Measurements from ENCODE around the gene SOX8.
A peak's percentile ranks its signal among the peaks of the same experiment; 100 is the strongest.

The SOX8 gene

GRCh38 chr16:938136-938535 is 43.4 kb upstream of the SOX8 start:
- POLR2A ChIA-PET, result no interaction called here
- 100% methylated on average over 9 of the region's 18 CpGs for WGBS (ENCODE audit: insufficient coverage)
- Histone ChIP-seq H3K9me3 (ENCODE audit: control extremely low read depth in 1 of 5, control insufficient read depth in 4 of 5, insufficient read depth in 2 of 5, low read depth in 1 of 5, low read length in 4 of 5) (peaks cover 4 to 38% (median 16%) of the 10 kb centered on the region in 5 experiments), H3K27ac (ENCODE audit: insufficient read depth in 1 of 2, low read depth in 1 of 2, low read length in 2 of 2, poor library complexity in 1 of 2, severe bottlenecking in 2 of 2) (no peak overlapping the region), H3K4me1 (ENCODE audit: control extremely low read depth in 1 of 4, control insufficient read depth in 4 of 4, insufficient read depth in 4 of 4, low read length in 3 of 4) (no peaks in the 10 kb centered on the region), H3K36me3 (ENCODE audit: control insufficient read depth in 4 of 4, insufficient read depth in 4 of 4, low read length in 3 of 4) (peaks cover 0 to 44% (median 9%) of the 10 kb centered on the region in 4 experiments), H3K4me3 (ENCODE audit: control insufficient read depth in 1 of 7, extremely low read depth in 1 of 7, insufficient read depth in 4 of 7, low read depth in 2 of 7, low read length in 6 of 7) (no peak overlapping the region), H3K27me3 (replicated peaks in 2 of 5; ENCODE audit: control insufficient read depth in 4 of 5, insufficient read depth in 5 of 5, low read length in 4 of 5) (no peaks in the 10 kb centered on the region)
- DNase-seq, result no peak
- CTCF ChIA-PET, result interaction anchor here (0.7 kb wide), 1 partner anchor 440 kb away, joined by 3 read pairs; no protein-coding TSS in a partner anchor

- Histone ChIP-seq H3K27me3 (replicated peaks in 2 of 5; ENCODE audit: control insufficient read depth in 4 of 5, insufficient read depth in 5 of 5, low read length in 4 of 5) (no peaks in the 10 kb centered on the region), H3K4me1 (ENCODE audit: control extremely low read depth in 1 of 4, control insufficient read depth in 4 of 4, insufficient read depth in 4 of 4, low read length in 3 of 4) (no peaks in the 10 kb centered on the region), H3K4me3 (ENCODE audit: control insufficient read depth in 1 of 7, extremely low read depth in 1 of 7, insufficient read depth in 4 of 7, low read depth in 2 of 7, low read length in 6 of 7) (no peak overlapping the region), H3K36me3 (ENCODE audit: control insufficient read depth in 4 of 4, insufficient read depth in 4 of 4, low read length in 3 of 4) (peaks cover 0 to 40% (median 4%) of the 10 kb centered on the region in 4 experiments), H3K27ac (ENCODE audit: insufficient read depth in 1 of 2, low read depth in 1 of 2, low read length in 2 of 2, poor library complexity in 1 of 2, severe bottlenecking in 2 of 2) (no peak overlapping the region), H3K9me3 (ENCODE audit: control extremely low read depth in 1 of 5, control insufficient read depth in 4 of 5, insufficient read depth in 2 of 5, low read depth in 1 of 5, low read length in 4 of 5) (peaks cover 4 to 42% (median 19%) of the 10 kb centered on the region in 5 experiments)
- POLR2A ChIA-PET, result no interaction called here
- 99% methylated on average over 7 of the region's 9 CpGs for WGBS (ENCODE audit: insufficient coverage)
- DNase-seq, result no peak
- CTCF ChIA-PET, result no interaction called here
Observed at GRCh38 chr16:938752-939151, 42.8 kb upstream of the SOX8 start.

- Histone ChIP-seq H3K4me3 (ENCODE audit: control insufficient read depth in 1 of 7, extremely low read depth in 1 of 7, insufficient read depth in 4 of 7, low read depth in 2 of 7, low read length in 6 of 7) (no peak overlapping the region), H3K27me3 (replicated peaks in 2 of 5; ENCODE audit: control insufficient read depth in 4 of 5, insufficient read depth in 5 of 5, low read length in 4 of 5) (no peaks in the 10 kb centered on the region), H3K9me3 (ENCODE audit: control extremely low read depth in 1 of 5, control insufficient read depth in 4 of 5, insufficient read depth in 2 of 5, low read depth in 1 of 5, low read length in 4 of 5) (peaks cover 4 to 48% (median 24%) of the 10 kb centered on the region in 5 experiments), H3K4me1 (ENCODE audit: control extremely low read depth in 1 of 4, control insufficient read depth in 4 of 4, insufficient read depth in 4 of 4, low read length in 3 of 4) (no peaks in the 10 kb centered on the region), H3K36me3 (ENCODE audit: control insufficient read depth in 4 of 4, insufficient read depth in 4 of 4, low read length in 3 of 4) (peaks cover 3 to 43% (median 5%) of the 10 kb centered on the region in 4 experiments), H3K27ac (ENCODE audit: insufficient read depth in 1 of 2, low read depth in 1 of 2, low read length in 2 of 2, poor library complexity in 1 of 2, severe bottlenecking in 2 of 2) (no peak overlapping the region)
- no peak for DNase-seq
- WGBS (ENCODE audit: insufficient coverage), result 98% methylated on average over 27 of the region's 27 CpGs
- POLR2A ChIA-PET, result no interaction called here
- CTCF ChIA-PET, result no interaction called here
Observed at GRCh38 chr16:939311-939710, 42.3 kb upstream of the SOX8 start.

GRCh38 chr16:939941-940340 is 41.6 kb upstream of the SOX8 start:
- DNase-seq, result no peak
- no peak overlapping the region for H3K27ac ChIP-seq (ENCODE audit: insufficient read depth in 1 of 2, low read depth in 1 of 2, low read length in 2 of 2, poor library complexity in 1 of 2, severe bottlenecking in 2 of 2)
- POLR2A ChIA-PET, result no interaction called here
- WGBS (ENCODE audit: insufficient coverage), result 96% methylated on average over 15 of the region's 17 CpGs
- CTCF ChIA-PET, result no interaction called here
- H3K4me1 ChIP-seq (ENCODE audit: control extremely low read depth in 1 of 4, control insufficient read depth in 4 of 4, insufficient read depth in 4 of 4, low read length in 3 of 4), result no peaks in the 10 kb centered on the region
- peaks cover 3 to 48% (median 5%) of the 10 kb centered on the region in 4 experiments for H3K36me3 ChIP-seq (ENCODE audit: control insufficient read depth in 4 of 4, insufficient read depth in 4 of 4, low read length in 3 of 4)
- H3K4me3 ChIP-seq (ENCODE audit: control insufficient read depth in 1 of 7, extremely low read depth in 1 of 7, insufficient read depth in 4 of 7, low read depth in 2 of 7, low read length in 6 of 7), result peak overlapping the region in 1 of 7 experiments; percentile 25
- no peaks in the 10 kb centered on the region for H3K27me3 ChIP-seq (replicated peaks in 2 of 5; ENCODE audit: control insufficient read depth in 4 of 5, insufficient read depth in 5 of 5, low read length in 4 of 5)
- peaks cover 4 to 51% (median 30%) of the 10 kb centered on the region in 5 experiments for H3K9me3 ChIP-seq (ENCODE audit: control extremely low read depth in 1 of 5, control insufficient read depth in 4 of 5, insufficient read depth in 2 of 5, low read depth in 1 of 5, low read length in 4 of 5)

GRCh38 chr16:942436-943060 is 39.0 kb upstream of the SOX8 start:
- WGBS (ENCODE audit: insufficient coverage), result 97% methylated on average over 3 of the region's 4 CpGs
- ChIA-PET CTCF (no interaction called here), POLR2A (interaction anchor here (0.6 kb wide), 1 partner anchor 17 kb away, joined by 3 read pairs; no protein-coding TSS in a partner anchor)
- H3K4me1 ChIP-seq (ENCODE audit: control extremely low read depth in 1 of 4, control insufficient read depth in 4 of 4, insufficient read depth in 4 of 4, low read length in 3 of 4), result no peaks in the 10 kb centered on the region
- H3K27me3 ChIP-seq (replicated peaks in 2 of 5; ENCODE audit: control insufficient read depth in 4 of 5, insufficient read depth in 5 of 5, low read length in 4 of 5), result no peaks in the 10 kb centered on the region
- DNase-seq, result no peak
- no peak overlapping the region for H3K27ac ChIP-seq (ENCODE audit: insufficient read depth in 1 of 2, low read depth in 1 of 2, low read length in 2 of 2, poor library complexity in 1 of 2, severe bottlenecking in 2 of 2)
- H3K9me3 ChIP-seq (ENCODE audit: control extremely low read depth in 1 of 5, control insufficient read depth in 4 of 5, insufficient read depth in 2 of 5, low read depth in 1 of 5, low read length in 4 of 5), result peaks cover 5 to 77% (median 33%) of the 10 kb centered on the region in 5 experiments
- H3K4me3 ChIP-seq (ENCODE audit: control insufficient read depth in 1 of 7, extremely low read depth in 1 of 7, insufficient read depth in 4 of 7, low read depth in 2 of 7, low read length in 6 of 7), result no peak overlapping the region
- peaks cover 10 to 68% (median 22%) of the 10 kb centered on the region in 4 experiments for H3K36me3 ChIP-seq (ENCODE audit: control insufficient read depth in 4 of 4, insufficient read depth in 4 of 4, low read length in 3 of 4)

- no peak for DNase-seq
- H3K27ac ChIP-seq (ENCODE audit: insufficient read depth in 1 of 2, low read depth in 1 of 2, low read length in 2 of 2, poor library complexity in 1 of 2, severe bottlenecking in 2 of 2), result no peak overlapping the region
- 96% methylated on average over 3 of the region's 5 CpGs for WGBS (ENCODE audit: insufficient coverage)
- H3K27me3 ChIP-seq (replicated peaks in 2 of 5; ENCODE audit: control insufficient read depth in 4 of 5, insufficient read depth in 5 of 5, low read length in 4 of 5), result no peaks in the 10 kb centered on the region
- ChIA-PET POLR2A (no interaction called here), CTCF (no interaction called here)
- H3K4me3 ChIP-seq (ENCODE audit: control insufficient read depth in 1 of 7, extremely low read depth in 1 of 7, insufficient read depth in 4 of 7, low read depth in 2 of 7, low read length in 6 of 7), result no peak overlapping the region
- H3K4me1 ChIP-seq (ENCODE audit: control extremely low read depth in 1 of 4, control insufficient read depth in 4 of 4, insufficient read depth in 4 of 4, low read length in 3 of 4), result no peaks in the 10 kb centered on the region
- H3K9me3 ChIP-seq (ENCODE audit: control extremely low read depth in 1 of 5, control insufficient read depth in 4 of 5, insufficient read depth in 2 of 5, low read depth in 1 of 5, low read length in 4 of 5), result peaks cover 5 to 82% (median 33%) of the 10 kb centered on the region in 5 experiments
- peaks cover 15 to 65% (median 23%) of the 10 kb centered on the region in 4 experiments for H3K36me3 ChIP-seq (ENCODE audit: control insufficient read depth in 4 of 4, insufficient read depth in 4 of 4, low read length in 3 of 4)
Observed at GRCh38 chr16:943971-944370, 37.6 kb upstream of the SOX8 start.

- H3K27me3 ChIP-seq (replicated peaks in 2 of 5; ENCODE audit: control insufficient read depth in 4 of 5, insufficient read depth in 5 of 5, low read length in 4 of 5), result no peaks in the 10 kb centered on the region
- peaks cover 15 to 52% (median 23%) of the 10 kb centered on the region in 4 experiments for H3K36me3 ChIP-seq (ENCODE audit: control insufficient read depth in 4 of 4, insufficient read depth in 4 of 4, low read length in 3 of 4)
- DNase-seq, result no peak
- H3K27ac ChIP-seq (ENCODE audit: insufficient read depth in 1 of 2, low read depth in 1 of 2, low read length in 2 of 2, poor library complexity in 1 of 2, severe bottlenecking in 2 of 2), result no peak overlapping the region
- H3K9me3 ChIP-seq (ENCODE audit: control extremely low read depth in 1 of 5, control insufficient read depth in 4 of 5, insufficient read depth in 2 of 5, low read depth in 1 of 5, low read length in 4 of 5), result peaks cover 5 to 69% (median 26%) of the 10 kb centered on the region in 5 experiments
- ChIA-PET CTCF (no interaction called here), POLR2A (no interaction called here)
- H3K4me1 ChIP-seq (ENCODE audit: control extremely low read depth in 1 of 4, control insufficient read depth in 4 of 4, insufficient read depth in 4 of 4, low read length in 3 of 4), result no peaks in the 10 kb centered on the region
- WGBS (ENCODE audit: insufficient coverage), result 99% methylated on average over 9 of the region's 10 CpGs
- H3K4me3 ChIP-seq (ENCODE audit: control insufficient read depth in 1 of 7, extremely low read depth in 1 of 7, insufficient read depth in 4 of 7, low read depth in 2 of 7, low read length in 6 of 7), result no peak overlapping the region
Observed at GRCh38 chr16:945271-946047, 36.1 kb upstream of the SOX8 start.

Data from common myeloid progenitor, CD34-positive (primary cell).